Right forelimb (tissue), 1 donor: ENCODE data around the gene CHRNB2.

Source experiments
- DNase-seq: peaks from one replicate; pipeline ENCODE4 v3.0.0-alpha.2; 2018

Gene CHRNB2

DNA sequence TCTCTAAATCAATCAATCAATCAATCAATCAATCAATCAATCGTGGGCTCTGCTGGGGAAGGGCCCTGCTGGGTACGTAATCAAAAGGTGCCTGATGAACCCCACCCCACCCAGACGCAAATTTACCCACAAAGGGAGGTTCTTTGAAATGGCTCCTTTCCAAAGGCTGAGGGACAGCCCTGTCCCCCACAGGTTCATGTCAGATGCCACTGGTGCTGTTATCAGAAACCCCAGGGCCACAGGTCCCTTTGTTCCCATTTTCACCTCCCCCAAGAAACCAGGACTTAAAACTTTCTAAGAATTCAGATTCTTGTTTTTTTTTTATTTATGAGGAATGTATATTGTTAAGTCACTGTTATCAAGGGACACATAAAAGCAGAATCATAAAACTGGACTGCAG is 14.2 kb downstream of the CHRNB2 start:
- no peak for DNase-seq

GRCh38 chr1:154582885-154583284 is 15.3 kb downstream of the CHRNB2 start:
- DNase-seq, result no peak

- no peak for DNase-seq
These were observed 16.2 kb downstream of the CHRNB2 start for GRCh38 chr1:154583773-154584172.

DNA sequence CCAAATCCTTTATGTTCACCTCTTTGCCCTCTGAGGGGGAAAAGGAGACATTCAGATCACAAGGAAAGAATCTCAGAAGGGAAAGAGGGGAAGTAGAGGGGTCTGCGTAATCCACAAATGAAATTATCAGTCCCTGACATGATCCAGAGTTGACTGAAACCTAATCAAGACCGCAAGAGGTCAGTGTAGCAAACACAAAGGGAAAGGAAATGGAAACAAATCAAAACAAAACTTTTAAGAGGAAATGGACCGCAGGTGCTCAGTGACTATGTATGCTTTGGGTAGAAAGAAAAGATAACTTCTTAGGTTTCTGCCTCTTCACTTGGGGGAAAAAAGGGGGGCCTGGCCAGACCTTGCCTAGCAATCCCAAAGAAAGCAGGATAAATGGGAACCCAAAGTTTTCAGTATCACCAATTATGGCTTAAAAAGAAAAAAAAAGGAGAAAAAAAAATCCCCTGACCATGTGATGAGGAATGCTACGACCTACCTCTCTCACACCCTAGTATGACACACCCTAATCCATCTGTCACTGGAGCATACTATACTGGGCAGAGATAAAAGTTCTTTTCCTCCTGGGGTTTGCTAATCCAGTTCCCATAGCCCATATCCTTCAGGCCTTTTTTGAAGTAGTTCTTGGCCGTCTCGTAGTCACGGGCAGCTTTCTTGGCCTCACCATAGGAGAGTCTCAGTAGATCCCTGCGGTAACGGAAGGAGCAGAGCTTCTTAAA is 16.9 kb downstream of the CHRNB2 start:
- no peak for DNase-seq

DNA sequence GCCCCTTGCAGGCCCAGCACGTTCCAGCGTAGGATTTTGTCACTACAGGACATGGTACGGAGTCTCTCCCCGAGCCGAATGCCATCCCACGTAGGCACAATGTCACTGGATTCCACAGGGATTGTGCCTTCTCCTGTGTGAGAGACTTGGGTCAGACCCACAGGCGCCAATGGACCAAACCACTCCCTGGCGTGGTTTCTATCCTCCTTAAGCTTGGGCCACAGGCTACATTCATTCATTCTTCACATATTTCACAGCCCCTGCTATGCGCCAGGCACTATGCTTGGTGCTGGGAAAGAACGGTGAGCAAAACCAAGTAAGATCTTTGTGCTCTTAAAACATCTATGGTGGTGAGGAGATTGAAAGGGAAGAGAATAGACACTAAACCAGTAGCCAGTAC is 18.7 kb downstream of the CHRNB2 start:
- DNase-seq, result no peak

GRCh38 chr1:154586641-154587040 is 19.1 kb downstream of the CHRNB2 start:
- no peak for DNase-seq

GRCh38 chr1:154589780-154590179 is 22.2 kb downstream of the CHRNB2 start:
- no peak for DNase-seq

GRCh38 chr1:154590756-154591155 is 23.2 kb downstream of the CHRNB2 start:
- no peak for DNase-seq

DNA sequence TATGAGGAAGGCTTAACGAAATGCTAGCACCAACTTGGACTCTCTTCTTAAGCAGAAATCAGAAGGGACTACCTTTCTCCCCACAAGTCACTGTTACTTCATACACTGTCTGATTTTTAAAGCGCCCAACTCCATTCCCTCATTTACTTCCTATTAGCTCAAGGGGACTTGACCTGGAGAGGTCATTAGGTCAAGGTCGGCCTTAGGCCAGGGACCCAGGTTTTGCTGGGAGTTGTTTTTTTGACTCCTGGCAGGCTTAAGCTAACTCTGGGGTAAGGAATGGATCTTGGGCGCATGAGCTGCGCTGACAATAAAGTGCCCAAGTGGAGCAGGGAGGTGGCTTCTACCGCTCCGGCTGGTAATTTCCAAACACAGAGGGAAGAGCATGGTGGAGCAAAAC is 23.6 kb downstream of the CHRNB2 start:
- DNase-seq, result no peak

DNA sequence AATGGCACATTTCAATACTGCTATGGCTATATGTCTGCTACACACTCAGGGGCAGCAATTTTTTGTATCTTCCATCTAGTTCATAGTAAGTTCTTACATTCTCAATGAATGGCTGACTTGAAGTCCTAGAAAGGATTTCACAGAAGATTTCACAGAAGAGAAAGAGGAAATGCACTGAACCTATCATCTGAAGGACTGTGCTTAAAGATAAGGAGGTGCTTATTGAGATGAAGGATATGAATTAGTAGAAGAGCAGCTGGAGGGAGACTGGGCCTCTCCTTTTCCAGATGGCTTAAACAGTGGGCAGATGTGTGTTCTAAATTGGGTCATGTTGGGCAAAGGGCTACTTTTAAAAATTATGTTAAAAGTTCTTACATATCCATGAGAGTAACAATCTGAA is 25.8 kb downstream of the CHRNB2 start:
- no peak for DNase-seq

GRCh38 chr1:154594811-154595210 is 27.2 kb downstream of the CHRNB2 start:
- no peak for DNase-seq

- DNase-seq, result no peak
These were observed 28.0 kb downstream of the CHRNB2 start for GRCh38 chr1:154595621-154596020.

DNA sequence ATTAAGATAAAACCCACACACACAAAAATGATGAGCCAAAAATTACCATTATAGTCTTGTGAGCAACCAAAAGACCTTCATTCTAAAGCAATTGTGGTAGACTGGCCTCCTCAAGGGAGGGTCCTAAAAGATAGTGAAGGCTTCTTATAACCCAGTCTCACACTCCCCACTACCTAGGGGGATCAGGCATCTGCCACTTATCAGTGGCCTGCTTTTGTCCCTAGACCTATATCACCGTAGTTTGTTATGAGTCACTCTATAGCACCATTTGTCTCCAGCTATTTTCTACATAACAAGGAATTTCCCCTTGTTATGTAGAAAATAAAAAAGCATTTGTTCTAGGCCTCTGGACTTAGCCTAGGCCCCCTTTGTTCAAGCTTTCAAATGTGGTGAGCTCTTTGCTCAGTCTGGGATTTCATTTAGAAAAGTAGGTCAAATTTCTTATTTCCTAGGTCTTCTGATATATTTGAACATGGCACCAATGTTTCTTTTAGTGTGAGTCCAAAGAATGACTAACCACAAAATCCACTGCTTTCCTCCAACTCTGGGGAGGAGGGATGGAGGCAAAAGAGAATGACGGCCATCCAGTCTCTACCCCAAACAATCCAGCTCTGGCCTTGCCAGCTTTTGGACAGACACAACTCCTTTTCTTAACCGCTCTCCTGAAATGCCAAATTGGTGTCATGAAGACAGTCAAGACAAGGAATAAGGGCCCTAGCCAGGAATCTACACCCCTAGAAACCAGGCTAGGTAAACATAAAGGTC is 31.5 kb downstream of the CHRNB2 start:
- no peak for DNase-seq

GRCh38 chr1:154599658-154600057 is 32.1 kb downstream of the CHRNB2 start:
- DNase-seq, result no peak

- DNase-seq, result no peak
These were observed 35.7 kb downstream of the CHRNB2 start for GRCh38 chr1:154603317-154603716.

GRCh38 chr1:154605534-154605933 is 38.0 kb downstream of the CHRNB2 start:
- DNase-seq, result no peak

DNA sequence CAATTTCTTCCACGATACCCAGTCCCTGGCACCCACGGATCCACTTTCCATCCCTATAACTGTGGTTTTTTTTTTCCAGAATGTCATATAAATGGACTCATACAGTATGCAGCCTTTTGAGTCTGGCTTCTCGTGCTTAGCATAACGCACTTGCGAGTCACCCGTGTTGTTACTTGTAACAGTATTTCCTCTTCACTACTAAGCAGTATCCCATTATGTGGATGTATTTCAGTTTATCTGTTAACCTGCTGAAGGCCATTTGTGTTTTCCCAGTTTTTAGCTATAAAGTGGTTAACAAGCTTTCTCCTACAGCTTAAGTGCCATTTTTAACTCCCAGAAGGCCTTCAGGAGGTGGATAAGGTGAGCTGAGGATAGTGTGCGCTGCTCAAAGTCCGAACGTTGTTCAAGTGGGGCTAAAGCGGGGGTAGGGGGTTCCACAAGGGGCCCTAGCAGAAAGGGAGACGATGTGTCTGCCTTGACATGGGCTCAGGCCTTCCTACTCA is 39.6 kb downstream of the CHRNB2 start:
- DNase-seq, result no peak

DNA sequence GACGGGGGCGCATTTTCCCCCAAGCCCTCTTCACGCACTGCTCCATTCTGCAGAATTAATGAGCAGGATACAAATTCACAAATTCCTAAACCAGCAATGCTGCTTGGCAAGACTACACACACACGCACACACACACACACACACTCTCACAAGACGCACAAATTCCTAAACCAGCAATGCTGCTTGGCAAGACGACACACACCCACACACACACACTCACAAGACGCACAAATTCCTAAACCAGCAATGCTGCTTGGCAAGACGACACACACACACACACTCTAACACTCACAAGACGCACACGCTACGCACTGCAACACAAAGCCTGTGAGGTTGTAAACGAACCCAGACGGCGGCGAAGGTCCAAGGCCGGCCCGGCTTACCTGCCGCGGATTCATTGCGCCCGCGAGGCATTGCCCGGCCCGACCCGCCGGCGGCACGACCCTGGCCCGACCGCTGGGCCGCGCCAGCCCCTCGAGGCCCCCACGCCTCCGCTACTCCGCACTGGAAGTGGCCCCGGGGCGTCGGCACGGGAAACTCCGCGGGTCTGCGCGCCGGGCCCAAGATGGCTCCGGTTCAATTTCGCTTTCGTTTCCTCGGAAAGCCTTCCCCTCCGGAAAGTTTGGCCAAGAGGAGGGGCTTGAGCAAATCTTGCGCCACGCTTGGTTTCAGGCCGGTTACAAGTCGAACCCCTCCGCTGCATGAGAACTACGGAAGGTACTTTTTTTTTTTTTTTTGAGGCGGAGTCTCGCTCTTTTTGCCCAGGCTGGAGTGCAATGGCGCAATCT is 40.2 kb downstream of the CHRNB2 start, which contains the start of gene ADAR:
Gene ADAR, minus strand, starts transcription at position 578 of the 788 bp plus-strand sequence. Its CDS starts 180 bp downstream, at position 398.
- DNase-seq, result peak; percentile 92

DNA sequence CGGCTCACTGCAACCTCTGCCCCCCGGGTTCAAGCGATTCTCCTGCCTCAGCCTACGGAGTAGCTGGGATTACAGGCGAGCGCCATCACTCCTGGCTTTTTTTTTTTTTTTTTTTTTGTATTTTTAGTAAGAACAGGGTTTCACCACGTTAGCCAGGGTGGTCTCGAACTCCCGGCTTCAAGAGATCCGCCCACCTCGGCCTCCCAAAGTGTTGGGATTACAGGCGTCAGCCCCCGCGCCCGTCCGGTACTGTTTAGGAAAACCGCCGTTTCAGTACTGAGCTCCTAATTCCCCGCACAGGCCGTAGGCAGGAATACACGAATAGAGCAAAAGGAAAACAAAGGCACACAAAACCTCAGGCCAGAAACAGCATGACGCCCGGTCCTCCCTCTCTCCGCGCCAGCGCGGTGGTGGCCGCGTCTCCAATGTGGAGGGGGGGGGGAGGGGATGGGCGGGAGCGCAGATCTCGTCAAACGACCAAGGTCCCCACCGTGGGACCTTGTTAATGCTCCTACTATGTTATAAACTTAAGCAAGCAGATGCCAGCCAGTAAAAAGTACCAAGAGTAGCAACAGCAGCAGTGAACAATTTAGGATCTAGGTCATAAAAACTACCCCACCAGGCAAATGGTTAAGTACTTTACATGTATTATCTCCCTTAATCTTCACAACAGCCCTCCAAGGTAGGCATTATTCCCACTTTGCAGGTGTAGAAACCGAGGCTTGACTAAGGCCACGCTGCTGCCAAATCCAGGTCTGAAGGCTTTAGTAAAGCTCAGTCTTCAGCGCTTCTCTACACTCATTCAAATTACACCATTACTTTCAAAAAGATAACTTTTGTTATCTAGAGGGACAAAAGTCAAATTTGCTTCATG is 41.1 kb downstream of the CHRNB2 start:
- peak; percentile 76 for DNase-seq

GRCh38 chr1:154609398-154610380 is 42.1 kb downstream of the CHRNB2 start:
- DNase-seq, result no peak
